Gastrocnemius medialis (tissue), 4 donors: ENCODE results near the gene VOPP1. TPM values are rescaled to one million over a fixed set of nuclear protein-coding genes. Genes with fewer than 3 reads are reported as not detected.

ENCODE experiments used
- ATAC-seq, 2 donors: fragments of 150-250 bp; one replicate each; pipeline ENCODE4 v1.9.1; 2016
- DNase-seq, 2 donors: peaks; one replicate each; pipeline ENCODE4 v3.0.0-alpha.2; 2019
- H3K27ac ChIP-seq, 4 donors: fragments of 200-600 bp; sonication (generic); 1 replicate in 1 of 4; 2 replicates in 3 of 4; pipeline ENCODE4 v1.5.1; 2016 to 2018; ENCODE audit warnings: mild to moderate bottlenecking in 2 of 4, moderate library complexity in 1 of 4
- H3K27me3 ChIP-seq, 3 donors: fragments of 200-600 bp; sonication (generic) in 2 of 3; 1 replicate in 1 of 3; 2 replicates in 2 of 3; pipeline versions ENCODE4 v1.5.1 to v1.6.0; 2016 to 2019; ENCODE audit warnings: mild to moderate bottlenecking in 1 of 3, moderate library complexity in 1 of 3
- H3K36me3 ChIP-seq, 2 donors: fragments of 200-600 bp; sonication (generic) in 1 of 2; one replicate each; pipeline ENCODE4 v1.5.1; 2017 to 2018
- H3K4me1 ChIP-seq, 2 donors: fragments of 200-600 bp; sonication (generic) in 1 of 2; one replicate each; pipeline ENCODE4 v1.5.1; 2016 to 2017; ENCODE audit warnings: mild to moderate bottlenecking in 2 of 2
- H3K4me3 ChIP-seq, 4 donors: fragments of 200-600 bp; sonication (generic) in 3 of 4; 1 replicate in 1 of 4; 2 replicates in 3 of 4; pipeline ENCODE4 v1.5.1; 2016 to 2019; ENCODE audit warnings: mild to moderate bottlenecking in 2 of 4
- H3K9me3 ChIP-seq, 3 donors: fragments of 200-600 bp; sonication (generic) in 2 of 3; 1 replicate in 1 of 3; 2 replicates in 2 of 3; pipeline ENCODE4 v1.5.1; 2016 to 2019
- POLR2A ChIP-seq, 2 donors: fragments of 450-650 bp; IDR thresholded peaks; one replicate each; pipeline ENCODE4 v1.6.1; 2017; ENCODE audit warnings: antibody characterized with exemption in 2 of 2, mild to moderate bottlenecking in 2 of 2, moderate library complexity in 2 of 2
- in situ Hi-C, 4 donors: fragments of 200-750 bp; cut with MboI; loops; one replicate each; pipeline versions ENCODE4 v1.15.0 to v1.8.0; 2017; ENCODE audit warnings: low sequenced_read_pairs in 4 of 4
- intact Hi-C: fragments of 100-400 bp; cut with DNase I; formaldehyde crosslinking; loops from one replicate; pipeline ENCODE4 v1.15.1; 2023; ENCODE audit warnings: low total_unique reads
- total RNA-seq, 4 donors: library from RNA; depleted of rRNA; stranded (reverse); fragments of >200 nt; gene quantifications; one replicate each; pipeline versions ENCODE4 v1.1.0 to v1.2.3, GENCODE V29; 2016
- TF ChIP-seq, protein P1 (sequence below), 5 experiments: fragments of 450-650 bp in 3 of 5; fragments of 200-600 bp in 2 of 5; sonication (generic) in 2 of 5; IDR thresholded peaks in 4 of 5; conservative IDR thresholded peaks in 1 of 5; 1 replicate in 4 of 5; 2 replicates in 1 of 5; pipeline ENCODE4 v1.5.1; 2016 to 2019; ENCODE audit warnings: antibody characterized with exemption in 5 of 5, mild to moderate bottlenecking in 3 of 5, moderate library complexity in 3 of 5

VOPP1 gene
- total RNA-seq, 4 donors from 2014 or later: 17.3 to 27.9 (median 26.5) TPM

DNA sequence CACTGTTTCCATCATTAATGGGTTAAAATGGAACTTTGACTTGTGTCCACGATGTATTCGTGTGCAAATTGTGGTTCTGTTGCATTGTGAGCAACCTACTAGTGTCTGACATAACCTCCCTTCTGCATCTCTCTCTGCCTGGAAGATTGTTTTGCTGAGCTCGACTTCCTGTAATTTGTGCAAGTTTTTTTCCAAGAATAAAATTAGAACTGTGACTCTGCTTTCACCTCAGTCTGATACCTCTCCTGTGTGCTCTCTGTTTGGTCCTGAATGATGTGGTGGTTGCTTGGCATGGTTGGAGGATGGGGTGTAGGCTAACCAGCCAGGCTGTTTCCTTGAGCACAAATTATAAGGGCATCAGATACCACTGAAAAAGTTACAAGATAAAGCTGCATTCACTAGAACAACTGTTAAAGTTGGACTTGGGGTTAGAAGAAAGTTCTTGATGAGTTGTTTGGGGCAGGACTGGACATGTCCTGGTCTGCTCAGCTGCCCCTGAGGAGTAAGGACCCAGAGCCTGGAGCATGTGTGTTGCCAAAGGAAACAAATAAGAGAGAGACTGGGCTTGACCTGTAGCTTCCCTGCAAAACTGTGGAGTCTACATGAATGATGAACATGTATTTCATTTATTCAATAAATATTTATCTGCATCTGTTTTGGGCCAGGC lies 1.9 kb upstream of the VOPP1 start:
- Histone ChIP-seq H3K36me3 (no peaks in the 10 kb centered on the region), H3K27ac (peak overlapping the region; percentile 91 to 96 (median 94)), H3K9me3 (no peaks in the 10 kb centered on the region), H3K4me3 (peak overlapping the region in 1 of 4 donors; percentile 19), H3K4me1 (peaks cover 30 to 45% of the 10 kb centered on the region in 2 donors), H3K27me3 (no peaks in the 10 kb centered on the region)
- intact Hi-C loops (loop anchor here (2.0 to 10.0 kb wide), 5 partner anchors 51 to 531 kb away; partner anchors contain the start of genes CHCHD2, LANCL2, NIPSNAP2 and ZNF713), in situ Hi-C loops (no loop called here)
- peak; percentile 56 to 68 for ATAC-seq
- peak in 1 of 2 donors; percentile 37 for DNase-seq
- TF ChIP-seq POLR2A (IDR thresholded peaks at IDR 0.05): no peak
- TF ChIP-seq, protein P1, sequence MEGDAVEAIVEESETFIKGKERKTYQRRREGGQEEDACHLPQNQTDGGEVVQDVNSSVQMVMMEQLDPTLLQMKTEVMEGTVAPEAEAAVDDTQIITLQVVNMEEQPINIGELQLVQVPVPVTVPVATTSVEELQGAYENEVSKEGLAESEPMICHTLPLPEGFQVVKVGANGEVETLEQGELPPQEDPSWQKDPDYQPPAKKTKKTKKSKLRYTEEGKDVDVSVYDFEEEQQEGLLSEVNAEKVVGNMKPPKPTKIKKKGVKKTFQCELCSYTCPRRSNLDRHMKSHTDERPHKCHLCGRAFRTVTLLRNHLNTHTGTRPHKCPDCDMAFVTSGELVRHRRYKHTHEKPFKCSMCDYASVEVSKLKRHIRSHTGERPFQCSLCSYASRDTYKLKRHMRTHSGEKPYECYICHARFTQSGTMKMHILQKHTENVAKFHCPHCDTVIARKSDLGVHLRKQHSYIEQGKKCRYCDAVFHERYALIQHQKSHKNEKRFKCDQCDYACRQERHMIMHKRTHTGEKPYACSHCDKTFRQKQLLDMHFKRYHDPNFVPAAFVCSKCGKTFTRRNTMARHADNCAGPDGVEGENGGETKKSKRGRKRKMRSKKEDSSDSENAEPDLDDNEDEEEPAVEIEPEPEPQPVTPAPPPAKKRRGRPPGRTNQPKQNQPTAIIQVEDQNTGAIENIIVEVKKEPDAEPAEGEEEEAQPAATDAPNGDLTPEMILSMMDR (IDR thresholded peaks at IDR 0.05 in 4 of 5, conservative IDR thresholded peaks at IDR 0.05 in 1 of 5): no peak

DNA sequence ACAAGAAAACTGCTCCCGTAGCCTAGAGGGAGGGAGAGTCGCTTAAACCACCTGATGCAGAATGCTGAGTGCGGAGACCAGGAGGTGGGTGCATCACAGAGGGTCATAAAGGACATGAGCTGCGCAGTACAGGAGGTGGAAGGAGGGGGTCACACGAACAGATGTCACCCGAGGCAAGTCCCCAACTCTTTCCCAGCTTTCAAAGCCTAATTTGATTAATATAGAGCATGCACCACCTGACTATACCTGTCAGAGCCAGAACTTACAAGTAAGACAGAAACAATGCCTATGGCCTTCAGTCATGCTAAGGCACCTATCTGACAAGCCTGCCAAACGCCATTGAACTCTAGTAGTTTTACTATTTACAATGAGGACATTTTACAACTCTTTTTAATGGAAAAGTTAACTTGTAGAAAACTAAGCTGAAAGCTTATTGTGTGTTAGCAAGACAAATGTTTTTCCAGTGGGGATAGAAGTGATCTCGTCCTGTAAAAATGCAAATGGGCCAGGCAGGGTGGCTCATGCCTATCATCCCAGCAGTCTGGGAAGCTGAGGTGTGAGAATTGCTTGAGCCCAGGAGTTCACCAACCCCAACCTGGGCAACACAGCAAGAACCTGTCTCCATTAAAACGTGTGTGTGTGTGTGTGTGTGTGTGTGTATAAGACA lies 1.1 kb upstream of the VOPP1 start:
- TF ChIP-seq, protein P1 (IDR thresholded peaks at IDR 0.05 in 4 of 5, conservative IDR thresholded peaks at IDR 0.05 in 1 of 5): no peak
- no peak for TF ChIP-seq POLR2A (IDR thresholded peaks at IDR 0.05)
- peak in 1 of 2 donors; percentile 1 for ATAC-seq
- Histone ChIP-seq H3K27me3 (no peaks in the 10 kb centered on the region), H3K4me3 (peak overlapping the region; percentile 61 to 87 (median 68)), H3K4me1 (peaks cover 35 to 53% of the 10 kb centered on the region in 2 donors), H3K9me3 (no peaks in the 10 kb centered on the region), H3K36me3 (no peaks in the 10 kb centered on the region), H3K27ac (peak overlapping the region; percentile 91 to 96 (median 94))
- intact Hi-C loops (loop anchor here (10.0 kb wide), 4 partner anchors 209 to 531 kb away; partner anchors contain the start of genes CHCHD2, LANCL2, NIPSNAP2 and ZNF713), in situ Hi-C loops (no loop called here)
- DNase-seq: no peak

DNA sequence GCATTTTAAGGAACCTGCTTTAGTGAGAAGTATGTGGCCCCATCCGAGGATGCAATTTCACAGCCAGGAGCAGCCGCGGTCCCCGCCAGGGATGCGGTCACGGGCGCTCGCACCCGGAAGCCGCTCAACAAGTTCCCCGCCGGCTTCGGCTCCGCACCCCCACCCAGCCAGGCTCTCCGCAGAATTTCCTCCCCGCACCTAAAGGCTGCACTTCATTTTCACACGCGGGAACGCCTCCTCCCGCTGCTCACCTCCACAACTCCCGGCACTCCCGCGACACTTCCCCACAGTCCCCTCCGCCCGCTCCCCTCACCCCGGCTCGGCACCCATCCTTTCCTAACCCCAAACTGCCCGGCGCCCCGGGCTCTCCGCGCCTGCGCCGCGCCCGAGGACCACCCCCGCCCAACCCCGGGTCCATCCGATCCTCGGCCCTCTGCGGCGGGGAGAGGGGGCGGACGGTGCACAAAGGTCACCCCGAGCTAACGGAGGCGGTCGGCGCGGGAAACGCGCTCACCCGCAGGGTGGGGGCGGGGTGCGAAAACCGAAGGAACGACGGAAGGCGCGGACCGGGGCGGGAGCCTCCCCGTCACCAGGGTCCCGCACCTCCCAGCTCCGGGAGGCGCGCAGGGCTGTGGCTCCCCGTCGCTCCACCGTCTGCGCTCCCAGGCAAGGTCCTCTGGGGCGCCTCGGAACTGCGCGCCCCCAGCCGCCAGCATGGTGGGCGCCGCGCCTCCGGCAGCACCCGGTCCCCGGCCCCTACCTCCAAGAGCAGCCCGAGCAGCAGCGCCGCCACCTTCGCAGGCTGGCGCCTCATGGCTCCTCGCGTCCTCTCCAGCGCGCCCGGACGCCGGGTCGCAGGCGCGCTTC lies 558 bp downstream of the VOPP1 start:
- peaks cover 45 to 64% of the 10 kb centered on the region in 2 donors for H3K4me1 ChIP-seq
- peak overlapping the region; percentile 83 to 97 (median 91) for H3K4me3 ChIP-seq
- H3K27ac ChIP-seq: peak overlapping the region; percentile 90 to 96 (median 94)
- in situ Hi-C loops (no loop called here), intact Hi-C loops (loop anchor here (1.0 to 10.0 kb wide), 5 partner anchors 18 to 533 kb away; partner anchors contain the start of genes CHCHD2, LANCL2, NIPSNAP2 and ZNF713)
- TF ChIP-seq, protein P1 (IDR thresholded peaks at IDR 0.05 in 4 of 5, conservative IDR thresholded peaks at IDR 0.05 in 1 of 5): peak in 2 of 5 experiments; percentile 15 to 35
- TF ChIP-seq POLR2A (IDR thresholded peaks at IDR 0.05): peak; percentile 63 to 80
- H3K9me3 ChIP-seq: no peaks in the 10 kb centered on the region
- ATAC-seq (peak; percentile 35 to 46), DNase-seq (peak in 1 of 2 donors; percentile 51)
- no peaks in the 10 kb centered on the region for H3K36me3 ChIP-seq
- H3K27me3 ChIP-seq: no peaks in the 10 kb centered on the region

DNA sequence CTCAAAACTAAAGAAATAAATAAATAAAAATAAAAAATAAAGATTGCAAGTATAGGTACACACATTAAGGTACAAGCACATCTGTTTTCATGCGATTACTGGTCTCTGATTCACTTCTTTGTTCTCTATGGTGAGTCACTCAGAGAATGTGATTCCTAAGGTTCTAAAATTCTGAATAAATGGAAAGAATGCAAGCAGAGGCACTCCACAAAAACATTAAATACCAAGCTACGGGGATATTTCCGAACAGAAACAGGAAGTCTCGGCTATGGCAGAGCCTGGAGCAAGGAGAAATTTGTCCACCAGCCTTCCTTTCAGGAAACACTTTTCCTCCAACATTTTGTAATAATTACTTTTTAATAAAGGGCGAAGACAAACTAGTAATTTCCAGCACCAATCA lies 1.4 kb downstream of the VOPP1 start:
- no peak for DNase-seq
- Histone ChIP-seq H3K9me3 (no peaks in the 10 kb centered on the region), H3K4me3 (peak overlapping the region; percentile 83 to 97 (median 91)), H3K27ac (peak overlapping the region; percentile 90 to 96 (median 94)), H3K36me3 (no peaks in the 10 kb centered on the region), H3K27me3 (no peaks in the 10 kb centered on the region), H3K4me1 (peaks cover 53 to 68% of the 10 kb centered on the region in 2 donors)
- TF ChIP-seq POLR2A (IDR thresholded peaks at IDR 0.05): no peak
- TF ChIP-seq, protein P1 (IDR thresholded peaks at IDR 0.05 in 4 of 5, conservative IDR thresholded peaks at IDR 0.05 in 1 of 5): no peak
- no peak for ATAC-seq
- intact Hi-C loops (loop anchor here (1.0 to 10.0 kb wide), 5 partner anchors 18 to 534 kb away; partner anchors contain the start of genes CHCHD2, LANCL2, NIPSNAP2 and ZNF713), in situ Hi-C loops (no loop called here)
